HG03575 (cell line): ENCODE measurements around the gene TUBGCP6.

Source experiments
- ATAC-seq: cut with Tn5 transposase; IDR thresholded peaks from one replicate; pipeline ENCODE4 v1.9.1; 2021; ENCODE audit not compliant: unreplicated experiment, insufficient number of reproducible peaks, low FRiP score; ENCODE audit errors: extremely low read depth

TUBGCP6 gene

GRCh38 chr22:50266994-50267393, 22.2 kb upstream of the TUBGCP6 start:
- no peak for ATAC-seq

GRCh38 chr22:50264946-50265669, 20.3 kb upstream of the TUBGCP6 start:
- ATAC-seq, result no peak

- ATAC-seq, result no peak
Observed at GRCh38 chr22:50264104-50264745, 19.4 kb upstream of the TUBGCP6 start.

- ATAC-seq, result no peak
Observed at GRCh38 chr22:50262973-50263617, 18.3 kb upstream of the TUBGCP6 start.

- no peak for ATAC-seq
Observed at GRCh38 chr22:50262460-50262911, 17.7 kb upstream of the TUBGCP6 start.

- ATAC-seq, result no peak
Observed at GRCh38 chr22:50261615-50262459, 17.0 kb upstream of the TUBGCP6 start, which contains the start of gene MAPK12. Gene MAPK12, minus strand, starts transcription at chr22:50261683. Its CDS starts 174 bp downstream, at chr22:50261509.

GRCh38 chr22:50260801-50261614, 16.2 kb upstream of the TUBGCP6 start:
- ATAC-seq, result no peak

GRCh38 chr22:50260434-50260800, 15.6 kb upstream of the TUBGCP6 start:
- no peak for ATAC-seq

GRCh38 chr22:50259302-50259701, 14.5 kb upstream of the TUBGCP6 start:
- no peak for ATAC-seq

- ATAC-seq, result no peak
Observed at GRCh38 chr22:50258361-50259292, 13.8 kb upstream of the TUBGCP6 start.

GRCh38 chr22:50257451-50258360, 12.9 kb upstream of the TUBGCP6 start:
- no peak for ATAC-seq

GRCh38 chr22:50257041-50257440, 12.2 kb upstream of the TUBGCP6 start:
- no peak for ATAC-seq

GRCh38 chr22:50256258-50256862, 11.5 kb upstream of the TUBGCP6 start:
- ATAC-seq, result no peak

- no peak for ATAC-seq
Observed at GRCh38 chr22:50255607-50256006, 10.8 kb upstream of the TUBGCP6 start.

GRCh38 chr22:50255099-50255498, 10.3 kb upstream of the TUBGCP6 start:
- no peak for ATAC-seq

- no peak for ATAC-seq
Observed at GRCh38 chr22:50253941-50254340, 9.1 kb upstream of the TUBGCP6 start.
